Endothelial cell of umbilical vein (primary cell): ENCODE measurements around the gene MED4. TPM values are rescaled to one million over a fixed set of nuclear protein-coding genes. Genes with fewer than 3 reads are reported as not detected.

Source experiments
- BruUV-seq: library from RNA; stranded (reverse); fragments of 400-500 nt; replicated peaks from 2 replicates; lab custom pipeline; 2021; lab: Mats Ljungman, UMichigan
- CTCF ChIA-PET: fragments of 300-600, 350-600 bp; sonication (Branson Sonifier 250); formaldehyde crosslinking; loops from one replicate; lab custom pipeline; 2021; ENCODE audit warnings: antibody characterized with exemption, inconsistent platforms; lab: Charles Lee
- POLR2A ChIA-PET: fragments of 300-600, 350-600 bp; sonication (Branson Sonifier 250); formaldehyde crosslinking; loops from one replicate; lab custom pipeline; 2021; ENCODE audit warnings: antibody characterized with exemption, inconsistent platforms; lab: Charles Lee
- DNase-seq: peaks from one replicate; pipeline ENCODE4 v3.0.0-alpha.2; 2011; ENCODE audit warnings: low read depth, low spot score
- FAIRE-seq: peaks from 2 replicates; lab custom pipeline; 2011; peaks lifted over from hg19 to GRCh38; lab: Jason Lieb, UNC
- H2AFZ ChIP-seq: 2 replicates; pipeline ENCODE4 v1.6.0; 2012; ENCODE audit warnings: low read depth, low read length, control low read depth, inconsistent platforms
- H3K27ac ChIP-seq: 2 replicates; pipeline ENCODE4 v1.5.1; 2011; ENCODE audit warnings: low read depth, mild to moderate bottlenecking, control low read depth, low read length, moderate library complexity; ENCODE audit not compliant: insufficient read depth
- H3K27me3 ChIP-seq, 2 experiments: 2 replicates each; pipeline versions ENCODE4 v1.6.0 to v1.6.1; 2011; ENCODE audit warnings: low read length in 2 of 2, mixed read lengths in 1 of 2; ENCODE audit not compliant: control insufficient read depth in 2 of 2, insufficient read depth in 2 of 2
- H3K36me3 ChIP-seq, 2 experiments: 2 replicates in 1 of 2; 3 replicates in 1 of 2; pipeline ENCODE4 v1.5.1; 2011; ENCODE audit warnings: low read length in 2 of 2, mild to moderate bottlenecking in 1 of 2, moderate library complexity in 1 of 2; ENCODE audit not compliant: control insufficient read depth in 2 of 2, insufficient read depth in 2 of 2; ENCODE audit errors: extremely low read depth in 1 of 2
- H3K4me1 ChIP-seq: 3 replicates; pipeline ENCODE4 v1.5.1; 2011; ENCODE audit warnings: mild to moderate bottlenecking, low read length; ENCODE audit not compliant: control insufficient read depth, insufficient read depth; ENCODE audit errors: extremely low read depth
- H3K4me2 ChIP-seq: 2 replicates; pipeline ENCODE4 v1.6.1; 2011; ENCODE audit warnings: low read length, control low read depth, mixed read lengths; ENCODE audit not compliant: insufficient read depth
- H3K4me3 ChIP-seq, 3 experiments: fragments of 200-600 bp in 1 of 3; sonication (generic), shearing (Covaris generic) in 1 of 3; replicated peaks in 1 of 3; 2 replicates each; pipeline ENCODE4 v1.5.1; 2011 to 2016; ENCODE audit warnings: control low read depth in 3 of 3, low read length in 3 of 3, mild to moderate bottlenecking in 2 of 3, inconsistent platforms in 1 of 3, low read depth in 1 of 3, moderate library complexity in 1 of 3; ENCODE audit not compliant: insufficient read depth in 1 of 3
- H3K79me2 ChIP-seq: 2 replicates; pipeline ENCODE4 v1.6.0; 2012; ENCODE audit warnings: low read length, inconsistent platforms; ENCODE audit not compliant: control insufficient read depth, insufficient read depth
- H3K9ac ChIP-seq: replicated peaks from 2 replicates; pipeline ENCODE3; 2011; ENCODE audit warnings: low read length, control low read depth; ENCODE audit not compliant: insufficient read depth; ENCODE audit errors: extremely low read depth
- H3K9me1 ChIP-seq: replicated peaks from 3 replicates; pipeline ENCODE4 v1.6.0; 2011; ENCODE audit warnings: mild to moderate bottlenecking, low read length; ENCODE audit not compliant: control insufficient read depth, insufficient read depth; ENCODE audit errors: extremely low read depth
- H3K9me3 ChIP-seq: replicated peaks from 2 replicates; pipeline ENCODE4 v1.5.1; 2012; ENCODE audit warnings: low read length, inconsistent platforms; ENCODE audit not compliant: control insufficient read depth, insufficient read depth
- H4K20me1 ChIP-seq: replicated peaks from 2 replicates; pipeline ENCODE3; 2011; ENCODE audit warnings: mild to moderate bottlenecking, low read length; ENCODE audit not compliant: control insufficient read depth, insufficient read depth; ENCODE audit errors: extremely low read depth
- EZH2 ChIP-seq: IDR thresholded peaks from 2 replicates; pipeline ENCODE4 v1.6.1; 2012; ENCODE audit warnings: borderline replicate concordance, low read depth, mild to moderate bottlenecking, moderate library complexity, low read length, inconsistent platforms; ENCODE audit not compliant: severe bottlenecking
- FOS ChIP-seq: IDR thresholded peaks from 2 replicates; pipeline ENCODE4 v1.6.1; 2011; ENCODE audit warnings: mild to moderate bottlenecking, low read length, moderate library complexity, borderline replicate concordance; ENCODE audit not compliant: insufficient read depth
- GATA2 ChIP-seq: IDR thresholded peaks from 2 replicates; pipeline ENCODE4 v1.7.0; 2011; ENCODE audit warnings: low read depth, mild to moderate bottlenecking, moderate library complexity, mixed read lengths, low read length; ENCODE audit not compliant: insufficient read length, insufficient read depth
- JUN ChIP-seq: IDR thresholded peaks from 2 replicates; pipeline ENCODE4 v1.6.1; 2011; ENCODE audit warnings: borderline replicate concordance, low read depth; ENCODE audit not compliant: insufficient read length, insufficient read depth
- MYC ChIP-seq: IDR thresholded peaks from one replicate; pipeline ENCODE4 v1.6.1; 2011; ENCODE audit warnings: mild to moderate bottlenecking, low read depth, low read length
- POLR2A ChIP-seq: IDR thresholded peaks from 2 replicates; pipeline ENCODE4 v1.6.1; 2012; ENCODE audit warnings: low read depth, mild to moderate bottlenecking, control low read depth, low read length
- POLR2AphosphoS5 ChIP-seq: IDR thresholded peaks from 2 replicates; pipeline ENCODE4 v1.6.1; 2012; ENCODE audit warnings: low read depth, mild to moderate bottlenecking, control low read depth, low read length, moderate library complexity; ENCODE audit not compliant: insufficient read depth
- dilution Hi-C: fragments of 300-500 bp; cut with MboI; formaldehyde crosslinking; loops from one replicate; pipeline ENCODE4 v1.15.0; 2019; ENCODE audit warnings: low sequenced_read_pairs; ENCODE audit not compliant: extremely low pct_ligation_motif_present
- intact Hi-C: fragments of 100-400 bp; cut with micrococcal nuclease; formaldehyde crosslinking; loops from one replicate; pipeline ENCODE4 v1.10.0; 2022
- polyA plus RNA-seq, 4 experiments: library from polyadenylated mRNA; depleted of rRNA in 3 of 4; stranded (reverse) in 3 of 4; unstranded in 1 of 4; fragments of >200 nt; gene quantifications; 2 replicates each; pipeline versions ENCODE4 v1.2.1 to v1.2.3, GENCODE V29; 2011 to 2012; ENCODE audit warnings: missing spikeins in 1 of 4
- total RNA-seq: library from RNA; stranded (reverse); gene quantifications from 2 replicates; pipeline ENCODE4 v1.2.3, GENCODE V29; 2021
- TF ChIP-seq, protein P1 (sequence below): IDR thresholded peaks from 2 replicates; pipeline ENCODE4 v1.6.1; 2011; ENCODE audit not compliant: insufficient read depth, insufficient read length
- TF ChIP-seq, protein P2 (sequence below), 2 donors: IDR thresholded peaks; 1 replicate in 1 of 2; 2 replicates in 1 of 2; pipeline ENCODE4 v1.5.1; 2011; ENCODE audit warnings: low read length in 2 of 2, mild to moderate bottlenecking in 2 of 2, moderate library complexity in 2 of 2, control low read depth in 1 of 2, inconsistent platforms in 1 of 2, low read depth in 1 of 2; ENCODE audit not compliant: insufficient read depth in 1 of 2; ENCODE audit errors: extremely low read depth in 1 of 2

The MED4 gene
- total and polyA plus RNA-seq, 2 donors (not counting 3 experiments of a cell fraction or from before 2014, with no cell fraction given) = 21.9 to 43.3 TPM

DNA sequence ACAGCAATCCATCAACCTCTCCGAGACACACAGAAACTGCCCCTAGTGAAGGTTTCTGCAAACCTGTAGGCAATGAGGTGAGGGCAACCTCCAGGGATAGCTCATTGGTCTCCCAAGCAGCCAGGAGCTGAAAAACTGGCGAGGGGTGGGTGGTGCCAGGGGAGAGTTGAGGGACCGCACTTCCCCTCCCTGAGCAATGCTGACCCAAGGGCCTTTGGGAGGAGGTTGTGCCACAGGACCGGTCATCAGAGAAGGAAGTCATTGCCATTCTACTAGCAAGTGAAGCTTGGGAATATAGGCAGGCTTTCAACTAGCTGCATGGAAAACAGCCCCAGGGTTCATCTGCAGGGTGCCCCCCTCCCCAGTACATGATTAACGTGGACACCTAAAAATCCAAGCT, 23.1 kb upstream of the MED4 start:
- H3K79me2 ChIP-seq = no peaks in the 10 kb centered on the region
- POLR2A ChIA-PET = no interaction called here
- TF ChIP-seq MYC (no peak), GATA2 (no peak), EZH2 (no peak), JUN (no peak), POLR2A (no peak), FOS (no peak), POLR2AphosphoS5 (no peak)
- TF ChIP-seq, protein P1, sequence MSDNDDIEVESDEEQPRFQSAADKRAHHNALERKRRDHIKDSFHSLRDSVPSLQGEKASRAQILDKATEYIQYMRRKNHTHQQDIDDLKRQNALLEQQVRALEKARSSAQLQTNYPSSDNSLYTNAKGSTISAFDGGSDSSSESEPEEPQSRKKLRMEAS = no peak
- TF ChIP-seq, protein P2, sequence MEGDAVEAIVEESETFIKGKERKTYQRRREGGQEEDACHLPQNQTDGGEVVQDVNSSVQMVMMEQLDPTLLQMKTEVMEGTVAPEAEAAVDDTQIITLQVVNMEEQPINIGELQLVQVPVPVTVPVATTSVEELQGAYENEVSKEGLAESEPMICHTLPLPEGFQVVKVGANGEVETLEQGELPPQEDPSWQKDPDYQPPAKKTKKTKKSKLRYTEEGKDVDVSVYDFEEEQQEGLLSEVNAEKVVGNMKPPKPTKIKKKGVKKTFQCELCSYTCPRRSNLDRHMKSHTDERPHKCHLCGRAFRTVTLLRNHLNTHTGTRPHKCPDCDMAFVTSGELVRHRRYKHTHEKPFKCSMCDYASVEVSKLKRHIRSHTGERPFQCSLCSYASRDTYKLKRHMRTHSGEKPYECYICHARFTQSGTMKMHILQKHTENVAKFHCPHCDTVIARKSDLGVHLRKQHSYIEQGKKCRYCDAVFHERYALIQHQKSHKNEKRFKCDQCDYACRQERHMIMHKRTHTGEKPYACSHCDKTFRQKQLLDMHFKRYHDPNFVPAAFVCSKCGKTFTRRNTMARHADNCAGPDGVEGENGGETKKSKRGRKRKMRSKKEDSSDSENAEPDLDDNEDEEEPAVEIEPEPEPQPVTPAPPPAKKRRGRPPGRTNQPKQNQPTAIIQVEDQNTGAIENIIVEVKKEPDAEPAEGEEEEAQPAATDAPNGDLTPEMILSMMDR (IDR thresholded peaks at IDR 0.05; ENCODE audit: extremely low read depth in 1 of 2, insufficient read depth in 1 of 2, low read depth in 1 of 2, low read length in 2 of 2) = no peak
- intact Hi-C loops (no loop called here), dilution Hi-C loops (no loop called here)
- no peak overlapping the region for H3K9ac ChIP-seq
- H3K4me3 ChIP-seq = no peak overlapping the region
- peaks cover 14% of the 10 kb centered on the region in 2 experiments for H3K27me3 ChIP-seq
- H3K36me3 ChIP-seq = no peaks in the 10 kb centered on the region
- no peak overlapping the region for H3K4me2 ChIP-seq
- no peak for DNase-seq
- FAIRE-seq = no peak
- H3K9me3 ChIP-seq = no peaks in the 10 kb centered on the region
- no peaks in the 10 kb centered on the region for H3K9me1 ChIP-seq
- no TSS peak for BruUV-seq
- no peak overlapping the region for H2AFZ ChIP-seq
- no peaks in the 10 kb centered on the region for H3K4me1 ChIP-seq
- no peaks in the 10 kb centered on the region for H4K20me1 ChIP-seq
- H3K27ac ChIP-seq = no peak overlapping the region
- CTCF ChIA-PET = interaction anchor here (0.9 to 1.3 kb wide), 3 partner anchors 9 to 651 kb away, joined by 4 to 6 read pairs (median 4); no protein-coding TSS in a partner anchor
